ENCODE data around the gene SSTR1. TPM values are rescaled to one million over a fixed set of nuclear protein-coding genes. Genes with fewer than 3 reads are reported as not detected.

Gene SSTR1
- total RNA-seq, 3 donors from 2014 or later (not counting 1 experiment from before 2014, with no cell fraction given), result not detected

DNA sequence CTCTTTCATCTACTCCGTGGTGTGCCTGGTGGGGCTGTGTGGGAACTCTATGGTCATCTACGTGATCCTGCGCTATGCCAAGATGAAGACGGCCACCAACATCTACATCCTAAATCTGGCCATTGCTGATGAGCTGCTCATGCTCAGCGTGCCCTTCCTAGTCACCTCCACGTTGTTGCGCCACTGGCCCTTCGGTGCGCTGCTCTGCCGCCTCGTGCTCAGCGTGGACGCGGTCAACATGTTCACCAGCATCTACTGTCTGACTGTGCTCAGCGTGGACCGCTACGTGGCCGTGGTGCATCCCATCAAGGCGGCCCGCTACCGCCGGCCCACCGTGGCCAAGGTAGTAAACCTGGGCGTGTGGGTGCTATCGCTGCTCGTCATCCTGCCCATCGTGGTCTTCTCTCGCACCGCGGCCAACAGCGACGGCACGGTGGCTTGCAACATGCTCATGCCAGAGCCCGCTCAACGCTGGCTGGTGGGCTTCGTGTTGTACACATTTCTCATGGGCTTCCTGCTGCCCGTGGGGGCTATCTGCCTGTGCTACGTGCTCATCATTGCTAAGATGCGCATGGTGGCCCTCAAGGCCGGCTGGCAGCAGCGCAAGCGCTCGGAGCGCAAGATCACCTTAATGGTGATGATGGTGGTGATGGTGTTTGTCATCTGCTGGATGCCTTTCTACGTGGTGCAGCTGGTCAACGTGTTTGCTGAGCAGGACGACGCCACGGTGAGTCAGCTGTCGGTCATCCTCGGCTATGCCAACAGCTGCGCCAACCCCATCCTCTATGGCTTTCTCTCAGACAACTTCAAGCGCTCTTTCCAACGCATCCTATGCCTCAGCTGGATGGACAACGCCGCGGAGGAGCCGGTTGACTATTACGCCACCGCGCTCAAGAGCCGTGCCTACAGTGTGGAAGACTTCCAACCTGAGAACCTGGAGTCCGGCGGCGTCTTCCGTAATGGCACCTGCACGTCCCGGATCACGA lies 2.2 kb downstream of the SSTR1 start:
- Mint-ChIP-seq H3K27me3 (ENCODE audit: low read depth in 2 of 2) (peaks cover 68 to 88% of the 10 kb centered on the region in 2 donors), H3K4me3 (peak overlapping the region; percentile 17), H3K36me3 (peaks cover 5% of the 10 kb centered on the region), H3K9me3 (peaks cover 0 to 2% of the 10 kb centered on the region in 2 donors), H3K27ac (no peak overlapping the region), H3K4me1 (peaks cover 0 to 10% of the 10 kb centered on the region in 2 donors)
- DNase-seq (no peak), ATAC-seq (no peak)
- intact Hi-C loops (cut with micrococcal nuclease), result no loop called here
- no peaks in the 10 kb centered on the region for H3K36me3 ChIP-seq (ENCODE audit: control insufficient read depth, insufficient read depth, low read length)
- H3K4me3 ChIP-seq (ENCODE audit: low read length), result no peak overlapping the region
- TF ChIP-seq, protein P1, sequence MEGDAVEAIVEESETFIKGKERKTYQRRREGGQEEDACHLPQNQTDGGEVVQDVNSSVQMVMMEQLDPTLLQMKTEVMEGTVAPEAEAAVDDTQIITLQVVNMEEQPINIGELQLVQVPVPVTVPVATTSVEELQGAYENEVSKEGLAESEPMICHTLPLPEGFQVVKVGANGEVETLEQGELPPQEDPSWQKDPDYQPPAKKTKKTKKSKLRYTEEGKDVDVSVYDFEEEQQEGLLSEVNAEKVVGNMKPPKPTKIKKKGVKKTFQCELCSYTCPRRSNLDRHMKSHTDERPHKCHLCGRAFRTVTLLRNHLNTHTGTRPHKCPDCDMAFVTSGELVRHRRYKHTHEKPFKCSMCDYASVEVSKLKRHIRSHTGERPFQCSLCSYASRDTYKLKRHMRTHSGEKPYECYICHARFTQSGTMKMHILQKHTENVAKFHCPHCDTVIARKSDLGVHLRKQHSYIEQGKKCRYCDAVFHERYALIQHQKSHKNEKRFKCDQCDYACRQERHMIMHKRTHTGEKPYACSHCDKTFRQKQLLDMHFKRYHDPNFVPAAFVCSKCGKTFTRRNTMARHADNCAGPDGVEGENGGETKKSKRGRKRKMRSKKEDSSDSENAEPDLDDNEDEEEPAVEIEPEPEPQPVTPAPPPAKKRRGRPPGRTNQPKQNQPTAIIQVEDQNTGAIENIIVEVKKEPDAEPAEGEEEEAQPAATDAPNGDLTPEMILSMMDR (IDR thresholded peaks at IDR 0.05), result no peak
- no peak overlapping the region for H3K27ac ChIP-seq (ENCODE audit: low read length)
- H3K9me3 ChIP-seq (ENCODE audit: control insufficient read depth, insufficient read depth, low read length), result no peaks in the 10 kb centered on the region
- peaks cover 3% of the 10 kb centered on the region for H3K4me1 ChIP-seq (ENCODE audit: control insufficient read depth, insufficient read depth, low read length)
- peaks cover 27% of the 10 kb centered on the region for H3K27me3 ChIP-seq (ENCODE audit: control insufficient read depth, insufficient read depth, low read length)
- 15% methylated on average over 69 of the region's 69 CpGs for WGBS (ENCODE audit: insufficient coverage)

DNA sequence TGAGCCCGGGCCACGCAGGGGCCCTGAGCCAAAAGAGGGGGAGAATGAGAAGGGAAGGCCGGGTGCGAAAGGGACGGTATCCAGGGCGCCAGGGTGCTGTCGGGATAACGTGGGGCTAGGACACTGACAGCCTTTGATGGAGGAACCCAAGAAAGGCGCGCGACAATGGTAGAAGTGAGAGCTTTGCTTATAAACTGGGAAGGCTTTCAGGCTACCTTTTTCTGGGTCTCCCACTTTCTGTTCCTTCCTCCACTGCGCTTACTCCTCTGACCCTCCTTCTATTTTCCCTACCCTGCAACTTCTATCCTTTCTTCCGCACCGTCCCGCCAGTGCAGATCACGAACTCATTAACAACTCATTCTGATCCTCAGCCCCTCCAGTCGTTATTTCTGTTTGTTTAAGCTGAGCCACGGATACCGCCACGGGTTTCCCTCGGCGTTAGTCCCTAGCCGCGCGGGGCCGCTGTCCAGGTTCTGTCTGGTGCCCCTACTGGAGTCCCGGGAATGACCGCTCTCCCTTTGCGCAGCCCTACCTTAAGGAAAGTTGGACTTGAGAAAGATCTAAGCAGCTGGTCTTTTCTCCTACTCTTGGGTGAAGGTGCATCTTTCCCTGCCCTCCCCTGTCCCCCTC lies 3.0 kb downstream of the SSTR1 start:
- intact Hi-C loops (cut with micrococcal nuclease), result no loop called here
- ATAC-seq, result no peak
- DNase-seq, result no peak
- Mint-ChIP-seq H3K36me3 (peaks cover 5% of the 10 kb centered on the region), H3K9me3 (peaks cover 0 to 2% of the 10 kb centered on the region in 2 donors), H3K27ac (no peak overlapping the region), H3K27me3 (ENCODE audit: low read depth in 2 of 2) (peaks cover 66 to 81% of the 10 kb centered on the region in 2 donors), H3K4me3 (no peak overlapping the region), H3K4me1 (peaks cover 0 to 10% of the 10 kb centered on the region in 2 donors)
- Histone ChIP-seq H3K9me3 (ENCODE audit: control insufficient read depth, insufficient read depth, low read length) (no peaks in the 10 kb centered on the region), H3K27ac (ENCODE audit: low read length) (no peak overlapping the region), H3K4me1 (ENCODE audit: control insufficient read depth, insufficient read depth, low read length) (peaks cover 3% of the 10 kb centered on the region), H3K4me3 (ENCODE audit: low read length) (no peak overlapping the region), H3K36me3 (ENCODE audit: control insufficient read depth, insufficient read depth, low read length) (no peaks in the 10 kb centered on the region), H3K27me3 (ENCODE audit: control insufficient read depth, insufficient read depth, low read length) (peaks cover 30% of the 10 kb centered on the region)
- 5% methylated on average over 29 of the region's 29 CpGs for WGBS (ENCODE audit: insufficient coverage)
- TF ChIP-seq, protein P1 (IDR thresholded peaks at IDR 0.05), result no peak

DNA sequence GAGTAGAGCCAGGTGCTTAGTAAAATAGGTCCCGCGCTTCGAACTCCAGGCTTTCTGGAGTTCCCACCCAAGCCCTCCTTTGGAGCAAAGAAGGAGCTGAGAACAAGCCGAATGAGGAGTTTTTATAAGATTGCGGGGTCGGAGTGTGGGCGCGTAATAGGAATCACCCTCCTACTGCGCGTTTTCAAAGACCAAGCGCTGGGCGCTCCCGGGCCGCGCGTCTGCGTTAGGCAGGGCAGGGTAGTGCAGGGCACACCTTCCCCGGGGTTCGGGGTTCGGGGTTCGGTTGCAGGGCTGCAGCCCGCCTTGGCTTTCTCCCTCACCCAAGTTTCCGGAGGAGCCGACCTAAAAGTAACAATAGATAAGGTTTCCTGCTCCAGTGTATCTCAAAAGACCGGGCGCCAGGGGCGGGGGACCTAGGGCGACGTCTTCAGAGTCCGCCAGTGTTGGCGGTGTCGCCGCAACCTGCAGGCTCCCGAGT lies 3.6 kb downstream of the SSTR1 start:
- Mint-ChIP-seq H3K27me3 (ENCODE audit: low read depth in 2 of 2) (peaks cover 61 to 81% of the 10 kb centered on the region in 2 donors), H3K36me3 (peaks cover under 1% of the 10 kb centered on the region), H3K4me3 (no peak overlapping the region), H3K4me1 (peaks cover 0 to 10% of the 10 kb centered on the region in 2 donors), H3K9me3 (no peaks in the 10 kb centered on the region), H3K27ac (no peak overlapping the region)
- no peak for ATAC-seq
- Histone ChIP-seq H3K4me3 (ENCODE audit: low read length) (no peak overlapping the region), H3K27ac (ENCODE audit: low read length) (no peak overlapping the region), H3K36me3 (ENCODE audit: control insufficient read depth, insufficient read depth, low read length) (no peaks in the 10 kb centered on the region), H3K9me3 (ENCODE audit: control insufficient read depth, insufficient read depth, low read length) (no peaks in the 10 kb centered on the region), H3K4me1 (ENCODE audit: control insufficient read depth, insufficient read depth, low read length) (peaks cover 3% of the 10 kb centered on the region), H3K27me3 (ENCODE audit: control insufficient read depth, insufficient read depth, low read length) (peaks cover 30% of the 10 kb centered on the region)
- WGBS (ENCODE audit: insufficient coverage), result 14% methylated on average over 34 of the region's 34 CpGs
- TF ChIP-seq, protein P1 (IDR thresholded peaks at IDR 0.05), result no peak
- no peak for DNase-seq
- intact Hi-C loops (cut with micrococcal nuclease), result no loop called here

Measured in natural killer cell (primary cell).